H4 (cell line): Measurements from ENCODE around the gene MSL2. TPM values are rescaled to one million over a fixed set of nuclear protein-coding genes. Genes with fewer than 3 reads are reported as not detected.
"Not testable (repeated sequence)": the region's sequence is repeated elsewhere in the genome, so short reads cannot be mapped to it uniquely, and the experiment has no call there.

Source experiments
- DNase-seq: peaks from one replicate; pipeline ENCODE4 v3.0.0-alpha.2; 2015; ENCODE audit warnings: low spot score
- total RNA-seq: library from RNA; depleted of rRNA; stranded (reverse); fragments of >200 nt; shearing (Covaris generic); gene quantifications from 2 replicates; pipeline ENCODE4 v1.2.3, GENCODE V29; 2014

Gene MSL2
- total RNA-seq, 1 experiment from 2014 or later: 12.7 TPM

- no peak for DNase-seq
Observed at GRCh38 chr3:136192831-136193230, 3.3 kb downstream of the MSL2 start.

- not testable (repeated sequence) for DNase-seq
Observed at GRCh38 chr3:136192195-136192594, 3.9 kb downstream of the MSL2 start.

GRCh38 chr3:136189859-136190617 is 6.1 kb downstream of the MSL2 start:
- DNase-seq: no peak

- no peak for DNase-seq
Observed at GRCh38 chr3:136189043-136189442, 7.1 kb downstream of the MSL2 start.

GRCh38 chr3:136187868-136188267 is 8.3 kb downstream of the MSL2 start:
- no peak for DNase-seq

GRCh38 chr3:136186846-136187245 is 9.3 kb downstream of the MSL2 start:
- no peak for DNase-seq

- DNase-seq: no peak
Observed at GRCh38 chr3:136186344-136186743, 9.8 kb downstream of the MSL2 start.

- no peak for DNase-seq
Observed at GRCh38 chr3:136184703-136185102, 11.4 kb downstream of the MSL2 start.

GRCh38 chr3:136181741-136182140 is 14.4 kb downstream of the MSL2 start:
- DNase-seq: no peak

- DNase-seq: no peak
Observed at GRCh38 chr3:136177876-136178275, 18.3 kb downstream of the MSL2 start.

- DNase-seq: no peak
Observed at GRCh38 chr3:136173939-136174490, 22.1 kb downstream of the MSL2 start.

GRCh38 chr3:136171097-136171542 is 25.0 kb downstream of the MSL2 start:
- no peak for DNase-seq

- not testable (repeated sequence) for DNase-seq
Observed at GRCh38 chr3:136168236-136168635, 27.9 kb downstream of the MSL2 start.

GRCh38 chr3:136166507-136166906 is 29.6 kb downstream of the MSL2 start:
- no peak for DNase-seq

GRCh38 chr3:136163607-136164006 is 32.5 kb downstream of the MSL2 start:
- DNase-seq: not testable (repeated sequence)

- DNase-seq: no peak
Observed at GRCh38 chr3:136162322-136162721, 33.8 kb downstream of the MSL2 start.

- no peak for DNase-seq
Observed at GRCh38 chr3:136161516-136161915, 34.6 kb downstream of the MSL2 start.

- no peak for DNase-seq
Observed at GRCh38 chr3:136152963-136153362, 43.2 kb downstream of the MSL2 start.

GRCh38 chr3:136152176-136152843 is 43.8 kb downstream of the MSL2 start:
- DNase-seq: no peak

GRCh38 chr3:136151219-136151618 is 44.9 kb downstream of the MSL2 start:
- DNase-seq: no peak

GRCh38 chr3:136149667-136150066 is 46.5 kb downstream of the MSL2 start:
- no peak for DNase-seq

GRCh38 chr3:136146981-136147729 is 49.0 kb downstream of the MSL2 start:
- no peak for DNase-seq
